HepG2 (cell line): ENCODE measurements around the gene SH3BP2. TPM values are rescaled to one million over a fixed set of nuclear protein-coding genes. Genes with fewer than 3 reads are reported as not detected.
A peak's percentile ranks its signal among the peaks of the same experiment; 100 is the strongest.

ENCODE experiments used
- ARID3A ChIP-seq: IDR thresholded peaks from 2 replicates; pipeline ENCODE4 v1.6.1; 2012; ENCODE audit warnings: low read depth, low read length, improper control_type of control experiment
- ELF3 ChIP-seq: IDR thresholded peaks from 2 replicates; pipeline ENCODE4 v1.6.1; 2016; ENCODE audit warnings: missing genetic modification reagents, missing compliant biosample characterization
- GABPB1 ChIP-seq: IDR thresholded peaks from 2 replicates; pipeline ENCODE4 v1.6.1; 2016; ENCODE audit warnings: mild to moderate bottlenecking, missing genetic modification reagents, moderate library complexity, missing compliant biosample characterization
- HIC2 ChIP-seq: sonication (generic); formaldehyde crosslinking; IDR thresholded peaks from 2 replicates; pipeline ENCODE4 v1.9.0; 2022; ENCODE audit warnings: low read depth, missing genetic modification reagents
- KLF16 ChIP-seq, 2 experiments: sonication (generic) in 1 of 2; formaldehyde crosslinking in 1 of 2; IDR thresholded peaks; 2 replicates each; pipeline versions ENCODE4 v1.6.1 to v1.8.0; 2016 to 2023; ENCODE audit warnings: missing genetic modification reagents in 2 of 2, missing compliant biosample characterization in 1 of 2
- MED1 ChIP-seq: sonication (generic); formaldehyde crosslinking; IDR thresholded peaks from 2 replicates; pipeline ENCODE4 v1.4.0; 2020; ENCODE audit warnings: missing genetic modification reagents
- NR2C2 ChIP-seq: sonication (generic); formaldehyde crosslinking; IDR thresholded peaks from 2 replicates; pipeline ENCODE4 v1.4.0; 2020; ENCODE audit warnings: missing genetic modification reagents, mild to moderate bottlenecking, moderate library complexity, borderline replicate concordance
- NR2F6 ChIP-seq, 2 experiments: IDR thresholded peaks; 2 replicates each; pipeline ENCODE4 v1.6.1; 2016; ENCODE audit warnings: antibody characterized with exemption in 1 of 2, mild to moderate bottlenecking in 1 of 2
- PATZ1 ChIP-seq: sonication (generic); formaldehyde crosslinking; IDR thresholded peaks from 2 replicates; pipeline ENCODE4 v1.4.0; 2020; ENCODE audit warnings: missing genetic modification reagents
- RARA ChIP-seq: IDR thresholded peaks from 2 replicates; pipeline ENCODE4 v1.6.1; 2016; ENCODE audit warnings: missing genetic modification reagents, missing compliant biosample characterization
- RXRA ChIP-seq: sonication (generic); formaldehyde crosslinking; IDR thresholded peaks from 2 replicates; pipeline ENCODE4 v1.5.1; 2020; ENCODE audit warnings: missing genetic modification reagents
- TFAP4 ChIP-seq: sonication (generic); IDR thresholded peaks from 2 replicates; pipeline ENCODE4 v1.6.1; 2016; ENCODE audit warnings: low read depth, borderline replicate concordance
- THRA ChIP-seq: sonication (generic); formaldehyde crosslinking; IDR thresholded peaks from 2 replicates; pipeline ENCODE4 v1.4.0; 2020; ENCODE audit warnings: missing genetic modification reagents, borderline replicate concordance
- ZFYVE20 ChIP-seq: sonication (generic); formaldehyde crosslinking; IDR thresholded peaks from 2 replicates; pipeline ENCODE4 v1.8.0; 2023; ENCODE audit warnings: low read depth, mild to moderate bottlenecking, moderate library complexity, missing genetic modification reagents, borderline replicate concordance
- ZNF574 ChIP-seq: sonication (generic); formaldehyde crosslinking; IDR thresholded peaks from 2 replicates; pipeline ENCODE4 v1.4.0; 2020; ENCODE audit warnings: missing genetic modification reagents
- ZNF598 ChIP-seq: sonication (generic); formaldehyde crosslinking; IDR thresholded peaks from 2 replicates; pipeline ENCODE4 v1.5.1; 2020; ENCODE audit warnings: mild to moderate bottlenecking, missing genetic modification reagents, borderline replicate concordance
- polyA plus RNA-seq, 8 experiments: library from polyadenylated mRNA; depleted of rRNA in 3 of 8; stranded (reverse) in 7 of 8; unstranded in 1 of 8; fragments of >200 nt; fragmentation: Illumina TruSeq in 4 of 8; extraction: Trizol in 4 of 8; gene quantifications; 2 replicates each; pipeline versions ENCODE4 v1.2.1 to v1.2.3, GENCODE V29; 2011 to 2016; ENCODE audit warnings: low read depth in 4 of 8, missing spikeins in 1 of 8, mixed read lengths in 1 of 8; ENCODE audit not compliant: insufficient read depth in 1 of 8
- total RNA-seq, 5 experiments: library from RNA; depleted of rRNA; stranded (reverse); fragments of >200 nt; fragmentation: Illumina TruSeq; extraction: Trizol; gene quantifications; 2 replicates each; pipeline ENCODE4 v1.2.3, GENCODE V29; 2016; ENCODE audit warnings: low read depth in 1 of 5

Gene SH3BP2
- total and polyA plus RNA-seq, 2 of the 13 experiments (the other 11 are each of a cell fraction or from before 2014, with no cell fraction given): 16.9 to 34.5 TPM

- TF ChIP-seq HIC2 (CRISPR knock-in tag) (peak; percentile 79), TFAP4 (peak; percentile 26; the same call in 1 of the 2 replicates), MED1 (peak; percentile 52; the same call in 1 of the 2 replicates), KLF16 (CRISPR knock-in tag; IDR thresholded peaks at IDR 0.05) (no peak), ZNF598 (0 out of 2 replicates have a peak, but pooled peaks have one; percentile 60), ELF3 (CRISPR knock-in tag) (peak; percentile 39; the same call in 1 of the 2 replicates), GABPB1 (CRISPR knock-in tag) (peak; percentile 43; the same call in 1 of the 2 replicates), RXRA (CRISPR knock-in tag) (peak; percentile 98), THRA (peak; percentile 100), ARID3A (no peak), RARA (CRISPR knock-in tag) (peak; percentile 65), NR2F6 (IDR thresholded peaks at IDR 0.05) (peak; percentile 71), NR2F6 (CRISPR knock-in tag; IDR thresholded peaks at IDR 0.05) (peak; percentile 84), ZNF574 (peak; percentile 27; the same call in 1 of the 2 replicates), PATZ1 (CRISPR knock-in tag) (peak; percentile 93), ZFYVE20 (no peak), NR2C2 (CRISPR knock-in tag) (no peak)
These were observed 5.4 kb upstream of the SH3BP2 start (continued) for GRCh38 chr4:2787230-2788100.
